DMS 273 (cell line): Measurements from ENCODE around the gene SANBR.
A peak's percentile ranks its signal among the peaks of the same experiment; 100 is the strongest.
"Not testable (repeated sequence)": the region's sequence is repeated elsewhere in the genome, so short reads cannot be mapped to it uniquely, and the experiment has no call there.

Source experiments
- DNase-seq: peaks from one replicate; lab custom pipeline; 2025; ENCODE audit not compliant: unreplicated experiment; lab: John Stamatoyannopoulos, UW

Gene SANBR

DNA sequence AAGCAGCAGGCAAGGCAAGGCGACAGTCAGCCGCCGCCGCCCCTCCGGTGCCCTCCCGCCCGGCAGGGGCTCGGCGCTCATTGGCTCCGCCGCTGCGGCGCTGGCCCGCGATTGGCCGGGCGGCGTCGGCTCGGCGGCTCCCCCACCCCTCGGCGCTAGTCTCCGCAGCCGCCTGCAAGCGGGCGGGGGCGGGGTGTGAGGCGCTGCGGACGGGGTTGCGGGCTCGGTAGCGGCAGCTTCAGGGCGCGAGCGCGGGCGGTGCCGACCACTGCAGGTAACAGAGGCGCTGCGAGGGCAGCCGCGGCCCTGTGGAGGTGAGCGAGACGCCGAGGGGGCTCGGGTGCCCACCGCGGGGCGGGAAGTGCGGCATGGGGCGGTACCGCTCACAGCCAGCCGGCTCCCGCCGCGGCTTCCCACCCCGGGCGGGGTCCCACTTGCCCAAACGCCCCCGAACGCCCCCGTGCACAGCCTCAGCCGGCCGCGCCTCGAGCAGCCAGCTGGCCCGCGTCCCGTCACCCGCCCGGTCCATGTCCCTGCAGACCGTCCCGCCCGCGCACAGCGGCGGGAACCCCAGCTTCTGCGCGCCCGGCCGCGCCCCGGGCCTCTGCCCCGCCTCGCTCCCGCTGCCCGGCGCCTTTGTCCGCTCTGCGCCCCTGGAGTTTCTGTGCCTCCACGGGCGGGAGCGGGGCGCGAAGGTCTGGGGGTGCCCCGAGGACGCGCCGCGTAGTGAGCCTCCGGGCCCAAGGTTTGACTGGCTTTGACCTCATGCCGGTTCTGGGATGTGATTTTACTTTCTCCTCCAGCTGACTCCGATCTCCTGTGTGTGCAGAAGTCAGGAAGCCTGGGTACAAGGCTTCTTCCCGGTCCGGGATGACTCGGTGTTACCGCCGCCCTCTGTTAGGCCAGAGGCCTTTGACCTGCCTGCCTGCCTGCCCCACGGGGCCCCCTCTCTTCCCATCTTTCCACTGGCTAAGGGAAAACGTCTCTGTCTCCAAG is at the start of gene SANBR:
Gene SANBR, plus strand, starts transcription at position 158 of the 996 bp plus-strand sequence. CDS start 4,480 bp downstream, outside the sequence.
- DNase-seq: peak; percentile 96

DNA sequence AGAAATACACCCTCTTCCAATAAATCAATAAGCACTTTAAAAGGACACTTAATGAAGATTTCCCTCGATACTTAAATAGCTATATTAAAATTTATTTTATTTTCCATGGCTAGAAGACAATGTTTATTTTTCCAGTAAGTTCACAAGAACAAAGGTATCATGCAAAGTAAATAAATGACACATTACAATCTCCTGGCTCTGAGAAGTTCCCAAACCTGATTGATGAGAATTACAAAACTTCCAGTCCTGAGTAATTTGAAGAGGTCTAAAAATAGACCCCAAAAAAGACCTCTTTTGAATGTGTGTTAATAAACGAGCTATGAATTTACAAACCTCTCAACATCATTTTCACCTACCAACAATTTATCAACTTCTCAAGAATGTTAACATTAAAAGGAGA is 49.7 kb upstream of the SANBR start:
- no peak for DNase-seq

DNA sequence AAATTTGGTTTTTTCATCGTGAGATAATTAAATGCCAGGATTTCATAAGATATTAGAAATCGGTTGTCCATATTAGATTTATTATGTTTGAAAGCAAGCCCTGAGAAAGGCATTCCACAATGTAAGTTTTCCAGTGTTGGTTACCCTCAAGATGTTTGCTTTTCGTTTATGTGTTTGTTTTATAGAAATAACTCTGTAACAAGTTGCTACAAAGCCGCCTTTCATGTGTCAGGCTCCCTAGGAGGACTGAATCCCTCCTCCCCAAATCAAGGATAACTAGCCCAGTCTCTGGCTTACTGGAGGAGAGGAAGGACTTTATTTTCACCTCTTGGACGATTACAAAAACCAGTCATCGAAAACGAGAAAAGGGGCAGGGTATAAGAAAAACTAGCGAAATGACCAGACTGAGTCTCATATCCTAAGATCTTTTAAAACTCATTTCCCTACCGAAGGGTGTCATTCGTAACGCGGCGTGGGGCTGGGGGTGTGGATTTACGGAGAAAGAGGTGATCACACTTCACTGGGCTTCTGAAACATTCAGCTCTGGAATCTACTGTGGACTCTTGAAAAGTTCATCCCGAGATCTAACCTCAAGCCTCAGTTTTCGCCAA is 49.2 kb upstream of the SANBR start:
- peak; percentile 44 for DNase-seq

DNA sequence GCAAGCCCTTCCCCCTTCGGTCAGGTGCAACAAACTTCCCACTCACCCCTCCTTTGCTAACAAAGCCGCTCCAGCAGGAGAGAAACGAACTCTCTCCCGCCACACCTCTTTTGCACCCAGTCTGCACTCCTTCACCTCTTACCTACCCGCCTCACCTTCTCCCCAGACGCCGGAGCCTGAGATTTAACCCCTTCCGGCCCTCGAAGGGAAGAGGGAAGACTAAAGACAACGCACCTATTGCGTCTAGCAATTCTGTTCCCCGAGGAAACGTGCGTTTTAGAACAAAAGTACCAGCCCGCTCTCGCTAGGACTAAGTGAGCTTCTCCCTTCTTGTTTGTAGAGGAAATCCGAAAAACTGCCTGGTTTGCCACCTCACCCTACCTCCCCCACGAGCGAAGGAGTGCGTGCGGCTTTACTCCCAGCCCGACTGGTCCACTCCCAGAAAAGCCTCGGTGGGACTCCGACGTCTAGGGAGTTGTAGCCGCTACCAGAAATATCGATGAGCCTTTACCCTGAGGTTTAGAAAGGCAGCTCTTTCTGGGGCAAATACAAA is 48.6 kb upstream of the SANBR start:
- DNase-seq: peak; percentile 94

DNA sequence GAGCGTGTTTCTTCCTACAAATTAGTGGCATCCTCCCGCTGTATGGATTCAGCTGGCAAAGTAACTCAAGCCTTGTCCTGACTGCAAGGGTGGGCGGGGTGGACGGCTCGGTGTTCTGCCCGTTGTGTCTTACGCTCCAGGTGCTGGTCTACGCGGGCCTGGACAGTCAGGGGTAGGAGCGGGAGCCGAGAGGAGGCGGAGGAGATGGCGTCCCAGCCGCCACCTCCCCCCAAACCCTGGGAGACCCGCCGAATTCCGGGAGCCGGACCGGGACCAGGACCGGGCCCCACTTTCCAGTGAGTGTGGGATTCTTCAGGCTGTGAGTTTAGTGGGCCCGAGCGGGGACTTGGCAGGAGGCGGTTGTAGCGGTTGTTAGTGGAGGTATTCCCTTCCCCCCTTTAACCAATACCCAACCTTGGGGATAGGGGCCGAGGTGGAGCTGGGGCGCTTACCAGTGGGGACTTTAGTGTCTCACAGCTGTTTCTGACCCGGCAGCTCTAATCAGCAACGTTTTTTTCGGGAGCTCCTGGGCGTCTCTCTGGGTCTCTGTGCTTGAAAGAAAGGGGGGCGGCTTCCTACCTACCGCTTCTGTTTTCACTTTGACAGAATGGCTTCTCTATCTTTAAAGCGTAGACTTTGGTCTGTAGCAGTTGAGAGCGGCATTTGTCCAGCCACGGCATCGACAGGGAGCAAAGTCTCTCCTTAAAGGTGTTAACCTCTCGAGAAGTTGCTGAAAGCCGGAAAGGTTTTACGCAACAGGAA is 47.9 kb upstream of the SANBR start, which contains the start of the genes PEX13 and PUS10:
Gene PEX13, plus strand, starts transcription at position 165 of the 762 bp plus-strand sequence. Its CDS starts 40 bp downstream, at position 205.
Gene PUS10, minus strand, starts transcription at position 700 of the 762 bp plus-strand sequence. CDS start 6,365 bp downstream, outside the sequence.
- DNase-seq: peak; percentile 92

DNA sequence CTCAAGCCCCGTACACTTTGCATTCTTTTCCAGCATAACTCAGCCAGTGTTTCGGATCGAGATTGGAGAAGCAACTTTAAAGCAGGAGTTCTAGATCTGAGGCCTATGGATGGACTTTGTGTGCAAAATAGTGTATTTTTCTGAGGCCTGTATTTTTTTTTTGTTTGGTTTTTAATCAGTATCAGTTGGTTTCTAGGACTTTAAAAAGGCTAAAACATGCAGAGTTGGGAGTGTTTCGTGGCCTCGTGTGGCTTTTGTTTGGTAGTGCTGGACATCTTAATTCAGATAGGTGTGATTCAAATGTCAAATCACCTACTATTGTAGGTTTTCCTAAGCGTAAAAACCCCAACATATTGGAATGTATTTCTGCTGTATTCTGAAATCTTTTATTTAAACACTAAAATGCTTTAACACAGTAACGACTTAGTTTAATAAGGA is 47.3 kb upstream of the SANBR start:
- DNase-seq: no peak

DNA sequence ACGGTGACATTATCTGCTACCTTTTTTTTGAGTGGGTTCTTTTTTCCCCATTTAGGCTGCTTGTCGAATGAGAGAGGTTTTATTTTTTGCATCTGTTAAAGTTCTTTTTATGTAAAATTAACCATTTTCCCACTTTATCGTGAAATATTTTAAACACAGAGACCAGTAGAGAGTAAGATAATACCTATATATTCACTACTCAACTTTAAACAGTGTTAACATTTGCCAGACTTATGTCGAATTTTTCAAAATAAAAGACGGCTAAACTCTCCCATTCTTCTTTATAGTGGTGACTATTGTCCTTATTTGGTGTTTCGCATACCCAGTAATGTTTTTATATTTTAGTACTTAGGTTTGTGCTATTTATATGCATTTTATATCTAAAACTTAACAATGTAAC is 46.9 kb upstream of the SANBR start:
- no peak for DNase-seq

DNA sequence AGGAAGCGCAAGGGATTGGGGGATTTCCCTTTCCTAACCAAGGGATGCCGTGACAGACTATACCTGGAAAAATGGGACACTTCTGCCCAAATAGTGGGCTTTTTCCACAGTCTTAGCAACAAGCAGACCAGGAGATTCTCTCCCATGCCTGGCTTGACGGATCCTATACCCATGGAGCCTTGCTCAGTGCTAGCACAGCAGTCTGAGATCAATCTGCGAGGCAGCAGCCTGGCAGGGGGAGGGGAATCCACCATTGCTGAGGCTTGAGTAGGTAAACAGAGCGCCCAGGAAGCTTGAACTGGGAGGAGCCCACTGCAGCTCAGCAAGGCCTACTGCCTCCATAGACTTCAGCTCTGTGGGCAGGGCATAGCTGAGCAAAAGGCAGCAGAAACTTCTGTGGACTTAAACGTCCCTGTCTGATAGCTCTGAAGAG is 44.4 kb upstream of the SANBR start:
- DNase-seq: no peak

DNA sequence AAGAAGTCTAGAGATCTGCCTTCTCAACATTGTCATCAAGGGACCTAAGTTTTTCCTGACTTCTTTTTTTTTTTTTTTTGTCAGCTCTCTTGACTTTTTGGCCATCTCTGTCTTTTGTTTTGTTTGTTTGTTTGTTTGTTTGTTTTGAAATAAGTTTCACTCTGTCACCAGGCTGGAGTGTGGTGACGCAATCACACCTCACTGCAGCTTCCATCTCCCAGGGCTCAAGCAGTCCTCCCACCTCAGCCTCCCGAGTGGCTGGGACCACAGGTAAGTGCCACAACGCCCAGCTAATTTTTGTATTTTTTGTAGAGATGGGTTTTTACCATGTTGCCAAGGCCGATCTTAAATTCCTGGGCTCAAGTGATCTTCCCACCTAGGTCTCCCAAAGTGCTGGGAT is 42.0 kb upstream of the SANBR start:
- no peak for DNase-seq

DNA sequence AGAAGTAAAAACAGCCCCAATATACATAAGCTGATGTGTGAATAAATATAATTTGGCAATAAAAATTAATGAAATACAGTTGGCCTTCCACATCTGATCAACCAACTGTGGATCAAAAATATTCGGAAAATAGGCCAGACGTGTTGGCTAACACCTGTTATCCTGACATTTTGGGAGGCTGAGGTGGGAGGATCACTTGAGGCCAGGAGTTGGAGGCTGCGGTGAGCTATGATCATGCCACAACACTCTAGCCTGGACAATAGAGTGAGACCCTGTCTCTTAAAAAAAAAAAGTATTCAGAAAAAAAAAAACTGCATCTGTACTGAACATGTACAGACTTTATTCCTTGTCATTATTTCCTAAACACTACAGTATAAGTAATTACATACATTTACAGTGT is 36.1 kb upstream of the SANBR start:
- DNase-seq: no peak

DNA sequence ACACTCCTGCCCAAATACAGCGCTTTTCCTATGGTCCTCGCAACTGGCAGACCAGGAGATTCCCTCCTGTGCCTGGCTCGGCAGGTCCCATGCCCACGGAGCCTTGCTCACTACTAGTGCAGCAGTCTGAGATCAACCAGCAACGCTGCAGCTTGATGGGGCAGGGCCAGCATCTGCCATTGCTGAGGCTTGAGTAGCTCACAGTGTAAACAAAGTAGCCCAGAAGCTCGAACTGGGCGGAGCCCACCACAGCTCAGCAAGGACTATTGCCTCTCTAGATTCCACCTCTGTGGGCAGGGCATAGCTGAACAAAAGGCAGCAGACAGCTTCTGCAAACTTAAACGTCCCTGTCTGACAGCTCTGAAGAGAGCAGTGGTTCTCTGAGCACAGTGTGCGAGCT is 31.1 kb upstream of the SANBR start:
- DNase-seq: not testable (repeated sequence)

DNA sequence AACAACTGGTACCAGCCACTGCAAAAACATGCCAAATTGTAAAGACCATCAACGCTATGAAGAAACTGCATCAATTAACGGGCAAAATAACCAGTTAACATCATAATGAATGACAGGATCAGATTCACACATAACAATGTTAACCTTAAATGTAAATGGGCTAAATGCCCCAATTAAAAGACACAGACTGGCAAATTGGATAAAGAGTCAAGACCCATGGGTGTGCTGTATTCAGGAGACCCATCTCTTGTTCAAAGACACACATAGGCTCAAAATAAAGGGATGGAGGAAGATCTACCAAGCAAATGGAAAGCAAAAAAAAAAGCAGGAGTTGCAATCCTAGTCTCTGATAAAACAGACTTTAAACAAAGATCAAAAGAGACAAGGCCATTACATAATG is 29.0 kb upstream of the SANBR start:
- DNase-seq: not testable (repeated sequence)

DNA sequence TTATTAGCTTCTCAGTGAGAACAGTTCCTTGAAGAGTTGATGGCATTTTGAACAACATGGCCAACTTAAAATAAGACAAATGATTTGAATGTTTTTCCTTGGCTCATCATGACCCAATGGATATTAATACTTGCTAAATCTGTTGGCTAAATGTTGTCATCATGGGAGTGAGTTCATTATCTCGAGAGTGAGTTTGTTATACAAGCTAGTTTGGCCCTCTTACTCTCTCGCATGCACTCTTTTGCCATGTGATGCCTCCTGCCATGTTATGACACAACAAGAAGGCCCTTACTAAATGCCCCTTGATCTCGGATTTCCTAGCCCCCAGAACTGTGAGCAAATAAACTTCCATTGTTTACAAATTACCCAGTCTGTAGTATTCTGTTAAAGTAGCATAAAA is 22.9 kb upstream of the SANBR start:
- DNase-seq: no peak

DNA sequence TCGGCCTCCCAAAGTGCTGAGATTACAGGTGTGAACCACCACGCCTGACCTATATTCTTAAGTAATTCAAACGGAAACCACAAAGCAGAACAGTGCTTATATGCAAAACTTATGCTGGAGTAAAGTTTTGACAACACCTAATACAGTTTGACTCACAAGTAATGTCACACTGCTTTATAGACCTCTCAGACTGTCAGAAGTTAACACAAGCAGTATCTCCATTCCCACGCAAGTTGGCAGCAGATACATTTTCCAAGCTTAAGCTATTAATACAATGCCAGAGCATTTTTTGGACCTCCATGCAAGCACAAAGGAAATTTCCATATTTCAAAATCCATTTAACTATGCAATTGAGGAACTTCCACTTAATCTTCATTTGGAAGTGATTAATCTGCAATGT is 21.0 kb upstream of the SANBR start:
- no peak for DNase-seq

DNA sequence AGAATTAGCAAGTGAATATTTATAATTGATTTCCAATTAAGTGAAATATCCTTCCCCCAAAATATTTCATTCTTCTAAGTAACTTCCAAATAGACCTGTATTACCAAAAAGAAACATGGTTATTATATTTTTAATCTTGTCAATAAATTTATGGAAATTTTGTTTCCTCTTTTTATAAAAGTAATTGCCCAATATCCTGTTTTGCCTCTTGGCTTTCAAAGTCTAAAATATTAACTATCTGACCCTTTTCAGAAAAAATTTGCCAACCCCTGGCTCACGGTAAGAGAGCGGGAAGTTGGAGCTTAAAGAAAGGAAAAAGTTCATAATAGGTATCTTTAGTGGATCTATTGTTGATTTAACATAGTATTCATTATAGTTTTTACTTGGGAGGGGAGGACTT is 20.4 kb upstream of the SANBR start:
- DNase-seq: no peak

DNA sequence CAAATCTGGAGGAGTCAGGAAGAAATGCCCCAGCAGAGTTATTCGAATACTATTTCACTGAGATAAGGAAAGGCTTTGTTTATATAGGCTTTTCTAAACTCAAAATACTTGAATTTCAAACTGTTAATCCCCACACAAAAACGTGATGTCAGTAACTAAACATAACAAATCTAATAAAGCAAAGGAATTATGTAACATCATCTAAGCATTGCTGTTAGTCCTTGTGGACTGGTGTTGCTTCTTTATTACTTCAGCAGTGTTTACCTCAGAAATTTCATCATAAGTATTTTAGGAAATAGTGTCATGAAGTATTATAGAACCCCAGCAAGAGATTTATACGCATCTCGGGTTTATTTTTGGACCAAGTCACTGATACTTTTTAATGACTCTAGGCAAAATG is 19.7 kb upstream of the SANBR start:
- no peak for DNase-seq

DNA sequence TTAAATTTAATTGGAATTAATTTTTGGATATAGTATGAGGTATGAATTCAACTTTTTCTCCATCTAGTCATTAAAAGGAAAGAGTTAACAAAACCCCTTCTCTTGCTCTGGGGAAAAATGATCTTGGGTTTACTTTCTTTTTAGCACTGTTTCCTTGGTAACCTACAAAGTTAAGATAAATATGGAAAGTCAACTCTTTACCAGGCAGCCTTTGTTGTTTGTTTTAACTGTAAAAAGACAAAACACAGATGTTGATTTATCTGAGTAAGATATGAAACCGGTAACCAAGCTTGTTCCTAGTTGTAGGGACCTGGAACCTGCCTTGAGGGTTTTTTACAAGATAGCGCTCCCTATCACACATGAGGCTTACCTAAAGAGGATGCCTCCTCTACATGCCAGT is 10.1 kb upstream of the SANBR start:
- DNase-seq: no peak

DNA sequence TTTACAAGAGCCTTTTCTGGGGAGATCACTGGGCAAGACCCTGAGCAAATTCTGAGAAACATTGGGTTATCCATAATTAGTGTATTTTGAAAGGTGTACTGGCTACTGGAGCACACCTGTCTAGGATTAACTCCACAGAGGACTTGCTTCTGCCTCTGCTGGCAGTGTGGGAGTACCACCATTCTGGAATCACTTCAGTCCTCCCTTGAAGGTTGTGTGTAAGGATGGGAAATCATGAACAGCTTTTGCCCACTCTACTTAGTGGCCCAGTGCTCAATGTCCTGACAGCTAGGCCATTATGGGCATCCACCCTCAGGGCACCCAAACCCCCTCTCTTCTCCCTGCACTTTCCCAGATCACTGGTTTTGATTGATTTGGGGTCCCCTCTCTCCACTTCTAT is 8.1 kb upstream of the SANBR start:
- DNase-seq: no peak

DNA sequence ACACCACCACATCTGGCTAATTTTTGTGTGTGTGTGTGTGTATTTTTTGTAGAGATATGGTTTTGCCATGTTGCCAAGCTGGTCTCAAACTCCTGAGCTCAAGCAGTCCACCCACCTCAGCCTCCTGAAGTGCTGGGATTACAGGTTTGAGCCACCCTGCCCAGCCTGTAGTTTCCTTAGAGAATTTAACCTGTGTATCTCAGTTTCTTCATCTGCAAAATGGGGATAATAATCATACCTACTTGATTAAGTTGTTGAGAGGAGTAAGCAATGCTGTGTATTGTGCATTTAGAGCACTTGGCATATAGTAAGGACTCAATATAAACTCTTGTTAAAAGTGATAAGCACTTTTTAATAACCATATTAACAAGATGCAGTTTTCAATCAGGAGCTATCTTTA is 6.3 kb upstream of the SANBR start:
- no peak for DNase-seq

DNA sequence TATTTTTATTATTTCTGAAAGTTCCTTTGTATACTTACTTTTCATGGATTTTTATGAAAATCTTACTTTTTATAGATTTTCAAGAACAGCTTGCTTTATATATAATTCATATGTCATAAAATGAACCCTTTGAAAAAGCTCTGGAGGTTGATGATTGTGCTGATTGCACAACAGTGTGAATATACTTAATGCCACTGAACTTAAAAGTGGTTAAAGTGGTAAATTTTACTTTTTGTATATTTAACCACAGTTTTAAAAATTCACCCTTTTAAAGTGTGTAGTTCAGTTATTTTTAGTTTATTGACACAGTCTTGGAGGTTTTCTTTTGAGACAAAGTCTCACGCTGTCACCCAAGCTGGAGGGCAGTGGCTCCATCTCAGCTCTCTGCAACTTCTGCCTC is 8.4 kb downstream of the SANBR start:
- DNase-seq: no peak

DNA sequence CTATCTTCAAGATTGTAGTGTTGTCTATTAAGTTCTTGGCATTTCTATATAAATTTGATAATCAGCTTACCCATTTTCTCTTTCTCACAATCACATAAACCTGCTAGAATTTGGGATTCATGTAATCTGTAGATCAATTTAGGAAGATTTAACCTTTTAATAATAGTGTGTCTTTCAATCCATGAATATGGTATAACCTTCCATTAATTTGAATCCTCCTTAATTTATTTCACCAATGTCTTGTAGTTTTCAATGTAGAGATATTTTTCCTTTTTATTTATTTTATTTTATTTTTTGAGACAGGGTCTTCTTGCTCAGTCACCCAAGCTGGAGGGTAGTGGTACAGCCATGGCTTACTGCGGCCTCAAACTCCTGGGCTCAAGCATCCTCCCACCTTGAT is 20.2 kb downstream of the SANBR start:
- DNase-seq: no peak
